IPS-18c (cell line): Measurements from ENCODE around the gene CBX2.

Experiments used
- H3K4me3 ChIP-seq: 2 replicates; pipeline ENCODE4 v1.7.0; 2013; ENCODE audit warnings: low read depth, mild to moderate bottlenecking, low read length, moderate library complexity; ENCODE audit not compliant: insufficient read depth
- H3K9me3 ChIP-seq: one replicate; pipeline ENCODE4 v1.6.1; 2013; ENCODE audit warnings: mild to moderate bottlenecking, low read length, moderate library complexity; ENCODE audit not compliant: control insufficient read depth, insufficient read depth

The CBX2 gene

GRCh38 chr17:79802039-79802735 is 24.2 kb downstream of the CBX2 start:
- Histone ChIP-seq H3K9me3 (peaks cover 4% of the 10 kb centered on the region), H3K4me3 (no peak overlapping the region)

GRCh38 chr17:79802736-79803420 is 24.9 kb downstream of the CBX2 start:
- peaks cover 4% of the 10 kb centered on the region for H3K9me3 ChIP-seq
- H3K4me3 ChIP-seq = no peak overlapping the region

- peaks cover 4% of the 10 kb centered on the region for H3K9me3 ChIP-seq
- peak overlapping the region; percentile 20; the same call in 1 of the 2 replicates for H3K4me3 ChIP-seq
These were observed 25.6 kb downstream of the CBX2 start for GRCh38 chr17:79803421-79803996.

GRCh38 chr17:79803997-79804855 is 26.3 kb downstream of the CBX2 start:
- peaks cover 4% of the 10 kb centered on the region for H3K9me3 ChIP-seq
- H3K4me3 ChIP-seq = peak overlapping the region; percentile 20; the same call in 1 of the 2 replicates

GRCh38 chr17:79804856-79805696 is 27.1 kb downstream of the CBX2 start:
- Histone ChIP-seq H3K9me3 (peaks cover 4% of the 10 kb centered on the region), H3K4me3 (no peak overlapping the region)

- Histone ChIP-seq H3K9me3 (peaks cover 4% of the 10 kb centered on the region), H3K4me3 (no peak overlapping the region; the same call in 1 of the 2 replicates)
These were observed 28.5 kb downstream of the CBX2 start for GRCh38 chr17:79806446-79806760.

GRCh38 chr17:79806863-79807720 is 29.1 kb downstream of the CBX2 start:
- H3K9me3 ChIP-seq = peaks cover 4% of the 10 kb centered on the region
- no peak overlapping the region for H3K4me3 ChIP-seq

- Histone ChIP-seq H3K4me3 (no peak overlapping the region), H3K9me3 (peaks cover 2% of the 10 kb centered on the region)
These were observed 31.0 kb downstream of the CBX2 start for GRCh38 chr17:79808763-79809529.

- Histone ChIP-seq H3K9me3 (peaks cover 2% of the 10 kb centered on the region), H3K4me3 (peak overlapping the region; percentile 38; the same call in 1 of the 2 replicates)
These were observed 31.7 kb downstream of the CBX2 start for GRCh38 chr17:79809530-79810129.

GRCh38 chr17:79810130-79811010 is 32.4 kb downstream of the CBX2 start:
- Histone ChIP-seq H3K4me3 (peak overlapping the region; percentile 15; the same call in 1 of the 2 replicates), H3K9me3 (peaks cover 4% of the 10 kb centered on the region)

GRCh38 chr17:79811011-79811867 is 33.3 kb downstream of the CBX2 start:
- H3K9me3 ChIP-seq = peaks cover 3% of the 10 kb centered on the region
- peak overlapping the region; percentile 15; the same call in 1 of the 2 replicates for H3K4me3 ChIP-seq

GRCh38 chr17:79811868-79812352 is 34.0 kb downstream of the CBX2 start:
- 0 out of 2 replicates have a peak overlapping the region, but pooled peaks have one; percentile 6 for H3K4me3 ChIP-seq
- peaks cover 2% of the 10 kb centered on the region for H3K9me3 ChIP-seq
